ENCODE measurements around the gene PDIA3. TPM values are rescaled to one million over a fixed set of nuclear protein-coding genes. Genes with fewer than 3 reads are reported as not detected.

Gene PDIA3
- total and polyA plus RNA-seq, 2 of the 13 experiments (the other 11 are each of a cell fraction or from before 2014, with no cell fraction given), result 238 to 433 TPM

DNA sequence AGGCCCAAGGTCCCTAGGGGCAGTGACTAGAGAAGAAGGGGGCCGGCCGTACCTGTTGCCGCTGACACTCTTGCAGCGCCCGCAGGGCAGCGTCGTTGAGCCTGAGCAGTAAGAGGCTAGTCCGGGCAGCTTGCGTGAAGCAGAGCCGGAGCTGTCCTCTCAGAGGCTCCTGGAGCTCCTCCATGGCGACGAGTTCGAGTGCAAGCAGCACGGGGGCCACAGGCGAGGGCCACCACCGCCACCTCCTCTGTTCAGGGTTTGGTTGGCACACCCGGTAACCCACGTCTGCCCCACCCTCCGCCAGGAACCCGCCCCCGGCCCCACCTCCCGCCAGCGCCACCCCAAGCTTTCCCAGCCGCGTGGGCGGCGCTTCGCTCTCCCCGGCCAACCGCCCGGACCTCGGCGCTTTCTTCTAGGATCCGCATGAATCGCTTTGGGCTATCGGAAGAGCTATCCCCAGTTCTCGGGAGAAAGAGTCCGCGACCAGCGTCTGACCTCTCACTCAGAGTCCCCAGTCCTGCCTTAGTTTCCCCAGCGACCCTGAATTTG lies 30.6 kb downstream of the PDIA3 start, which contains the start of gene ELL3 (continued):
- TF ChIP-seq, protein P1, sequence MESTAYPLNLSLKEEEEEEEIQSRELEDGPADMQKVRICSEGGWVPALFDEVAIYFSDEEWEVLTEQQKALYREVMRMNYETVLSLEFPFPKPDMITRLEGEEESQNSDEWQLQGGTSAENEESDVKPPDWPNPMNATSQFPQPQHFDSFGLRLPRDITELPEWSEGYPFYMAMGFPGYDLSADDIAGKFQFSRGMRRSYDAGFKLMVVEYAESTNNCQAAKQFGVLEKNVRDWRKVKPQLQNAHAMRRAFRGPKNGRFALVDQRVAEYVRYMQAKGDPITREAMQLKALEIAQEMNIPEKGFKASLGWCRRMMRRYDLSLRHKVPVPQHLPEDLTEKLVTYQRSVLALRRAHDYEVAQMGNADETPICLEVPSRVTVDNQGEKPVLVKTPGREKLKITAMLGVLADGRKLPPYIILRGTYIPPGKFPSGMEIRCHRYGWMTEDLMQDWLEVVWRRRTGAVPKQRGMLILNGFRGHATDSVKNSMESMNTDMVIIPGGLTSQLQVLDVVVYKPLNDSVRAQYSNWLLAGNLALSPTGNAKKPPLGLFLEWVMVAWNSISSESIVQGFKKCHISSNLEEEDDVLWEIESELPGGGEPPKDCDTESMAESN (CRISPR knock-in tag; conservative IDR thresholded peaks at IDR 0.05), result peak; percentile 23; the same call in 1 of the 2 replicates
- TF ChIP-seq, protein P2, sequence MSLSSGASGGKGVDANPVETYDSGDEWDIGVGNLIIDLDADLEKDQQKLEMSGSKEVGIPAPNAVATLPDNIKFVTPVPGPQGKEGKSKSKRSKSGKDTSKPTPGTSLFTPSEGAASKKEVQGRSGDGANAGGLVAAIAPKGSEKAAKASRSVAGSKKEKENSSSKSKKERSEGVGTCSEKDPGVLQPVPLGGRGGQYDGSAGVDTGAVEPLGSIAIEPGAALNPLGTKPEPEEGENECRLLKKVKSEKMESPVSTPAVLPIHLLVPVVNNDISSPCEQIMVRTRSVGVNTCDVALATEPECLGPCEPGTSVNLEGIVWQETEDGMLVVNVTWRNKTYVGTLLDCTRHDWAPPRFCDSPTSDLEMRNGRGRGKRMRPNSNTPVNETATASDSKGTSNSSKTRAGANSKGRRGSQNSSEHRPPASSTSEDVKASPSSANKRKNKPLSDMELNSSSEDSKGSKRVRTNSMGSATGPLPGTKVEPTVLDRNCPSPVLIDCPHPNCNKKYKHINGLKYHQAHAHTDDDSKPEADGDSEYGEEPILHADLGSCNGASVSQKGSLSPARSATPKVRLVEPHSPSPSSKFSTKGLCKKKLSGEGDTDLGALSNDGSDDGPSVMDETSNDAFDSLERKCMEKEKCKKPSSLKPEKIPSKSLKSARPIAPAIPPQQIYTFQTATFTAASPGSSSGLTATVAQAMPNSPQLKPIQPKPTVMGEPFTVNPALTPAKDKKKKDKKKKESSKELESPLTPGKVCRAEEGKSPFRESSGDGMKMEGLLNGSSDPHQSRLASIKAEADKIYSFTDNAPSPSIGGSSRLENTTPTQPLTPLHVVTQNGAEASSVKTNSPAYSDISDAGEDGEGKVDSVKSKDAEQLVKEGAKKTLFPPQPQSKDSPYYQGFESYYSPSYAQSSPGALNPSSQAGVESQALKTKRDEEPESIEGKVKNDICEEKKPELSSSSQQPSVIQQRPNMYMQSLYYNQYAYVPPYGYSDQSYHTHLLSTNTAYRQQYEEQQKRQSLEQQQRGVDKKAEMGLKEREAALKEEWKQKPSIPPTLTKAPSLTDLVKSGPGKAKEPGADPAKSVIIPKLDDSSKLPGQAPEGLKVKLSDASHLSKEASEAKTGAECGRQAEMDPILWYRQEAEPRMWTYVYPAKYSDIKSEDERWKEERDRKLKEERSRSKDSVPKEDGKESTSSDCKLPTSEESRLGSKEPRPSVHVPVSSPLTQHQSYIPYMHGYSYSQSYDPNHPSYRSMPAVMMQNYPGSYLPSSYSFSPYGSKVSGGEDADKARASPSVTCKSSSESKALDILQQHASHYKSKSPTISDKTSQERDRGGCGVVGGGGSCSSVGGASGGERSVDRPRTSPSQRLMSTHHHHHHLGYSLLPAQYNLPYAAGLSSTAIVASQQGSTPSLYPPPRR (CRISPR knock-in tag; IDR thresholded peaks at IDR 0.05; ENCODE audit: borderline replicate concordance), result no peak
- TF ChIP-seq, protein P3, sequence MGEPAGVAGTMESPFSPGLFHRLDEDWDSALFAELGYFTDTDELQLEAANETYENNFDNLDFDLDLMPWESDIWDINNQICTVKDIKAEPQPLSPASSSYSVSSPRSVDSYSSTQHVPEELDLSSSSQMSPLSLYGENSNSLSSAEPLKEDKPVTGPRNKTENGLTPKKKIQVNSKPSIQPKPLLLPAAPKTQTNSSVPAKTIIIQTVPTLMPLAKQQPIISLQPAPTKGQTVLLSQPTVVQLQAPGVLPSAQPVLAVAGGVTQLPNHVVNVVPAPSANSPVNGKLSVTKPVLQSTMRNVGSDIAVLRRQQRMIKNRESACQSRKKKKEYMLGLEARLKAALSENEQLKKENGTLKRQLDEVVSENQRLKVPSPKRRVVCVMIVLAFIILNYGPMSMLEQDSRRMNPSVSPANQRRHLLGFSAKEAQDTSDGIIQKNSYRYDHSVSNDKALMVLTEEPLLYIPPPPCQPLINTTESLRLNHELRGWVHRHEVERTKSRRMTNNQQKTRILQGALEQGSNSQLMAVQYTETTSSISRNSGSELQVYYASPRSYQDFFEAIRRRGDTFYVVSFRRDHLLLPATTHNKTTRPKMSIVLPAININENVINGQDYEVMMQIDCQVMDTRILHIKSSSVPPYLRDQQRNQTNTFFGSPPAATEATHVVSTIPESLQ (CRISPR knock-in tag; conservative IDR thresholded peaks at IDR 0.05), result no peak
- TF ChIP-seq GABPA (IDR thresholded peaks at IDR 0.05; ENCODE audit: low read depth, low read length), result no peak
- TF ChIP-seq GABPA (CRISPR knock-in tag; IDR thresholded peaks at IDR 0.05; ENCODE audit: low read depth), result no peak
- no peak for TF ChIP-seq MAFG (CRISPR knock-in tag; IDR thresholded peaks at IDR 0.05)
- TF ChIP-seq, protein P4, sequence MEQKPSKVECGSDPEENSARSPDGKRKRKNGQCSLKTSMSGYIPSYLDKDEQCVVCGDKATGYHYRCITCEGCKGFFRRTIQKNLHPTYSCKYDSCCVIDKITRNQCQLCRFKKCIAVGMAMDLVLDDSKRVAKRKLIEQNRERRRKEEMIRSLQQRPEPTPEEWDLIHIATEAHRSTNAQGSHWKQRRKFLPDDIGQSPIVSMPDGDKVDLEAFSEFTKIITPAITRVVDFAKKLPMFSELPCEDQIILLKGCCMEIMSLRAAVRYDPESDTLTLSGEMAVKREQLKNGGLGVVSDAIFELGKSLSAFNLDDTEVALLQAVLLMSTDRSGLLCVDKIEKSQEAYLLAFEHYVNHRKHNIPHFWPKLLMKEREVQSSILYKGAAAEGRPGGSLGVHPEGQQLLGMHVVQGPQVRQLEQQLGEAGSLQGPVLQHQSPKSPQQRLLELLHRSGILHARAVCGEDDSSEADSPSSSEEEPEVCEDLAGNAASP (CRISPR knock-in tag; IDR thresholded peaks at IDR 0.05; ENCODE audit: borderline replicate concordance), result no peak
- TF ChIP-seq SRSF9 (IDR thresholded peaks at IDR 0.05; ENCODE audit: borderline replicate concordance, insufficient read depth, low read depth, low read length, poor library complexity, severe bottlenecking), result no peak
- TF ChIP-seq ZNF260 (CRISPR knock-in tag; IDR thresholded peaks at IDR 0.05; ENCODE audit: borderline replicate concordance, low read depth), result no peak
- TF ChIP-seq, protein P5, sequence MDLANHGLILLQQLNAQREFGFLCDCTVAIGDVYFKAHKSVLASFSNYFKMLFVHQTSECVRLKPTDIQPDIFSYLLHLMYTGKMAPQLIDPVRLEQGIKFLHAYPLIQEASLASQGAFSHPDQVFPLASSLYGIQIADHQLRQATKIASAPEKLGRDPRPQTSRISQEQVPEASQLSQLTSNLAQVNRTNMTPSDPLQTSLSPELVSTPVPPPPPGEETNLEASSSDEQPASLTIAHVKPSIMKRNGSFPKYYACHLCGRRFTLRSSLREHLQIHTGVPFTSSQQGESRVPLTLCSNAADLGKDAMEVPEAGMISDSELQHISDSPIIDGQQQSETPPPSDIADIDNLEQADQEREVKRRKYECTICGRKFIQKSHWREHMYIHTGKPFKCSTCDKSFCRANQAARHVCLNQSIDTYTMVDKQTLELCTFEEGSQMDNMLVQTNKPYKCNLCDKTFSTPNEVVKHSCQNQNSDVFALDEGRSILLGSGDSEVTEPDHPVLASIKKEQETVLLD (CRISPR knock-in tag; IDR thresholded peaks at IDR 0.05; ENCODE audit: low read depth), result no peak
- TF ChIP-seq REXO4 (CRISPR knock-in tag; IDR thresholded peaks at IDR 0.05; ENCODE audit: borderline replicate concordance), result no peak
- TF ChIP-seq TBX3 (IDR thresholded peaks at IDR 0.05; ENCODE audit: borderline replicate concordance), result no peak
- no peak for TF ChIP-seq HOXA9 (CRISPR knock-in tag; IDR thresholded peaks at IDR 0.05; ENCODE audit: borderline replicate concordance)
- TF ChIP-seq MXD4 (CRISPR knock-in tag; IDR thresholded peaks at IDR 0.05), result no peak
- TF ChIP-seq PHF20 (CRISPR knock-in tag; IDR thresholded peaks at IDR 0.05), result peak; percentile 12; the same call in 1 of the 2 replicates
- TF ChIP-seq ZNF235 (CRISPR knock-in tag; IDR thresholded peaks at IDR 0.05; ENCODE audit: borderline replicate concordance), result peak; percentile 42; the same call in 1 of the 2 replicates
- no peak for TF ChIP-seq KLF6 (CRISPR knock-in tag; IDR thresholded peaks at IDR 0.05)
- TF ChIP-seq ZNF225 (CRISPR knock-in tag; IDR thresholded peaks at IDR 0.05), result 0 out of 2 replicates have a peak, but pooled peaks have one; percentile 4

All from HepG2 (cell line).